HepG2 (cell line): ENCODE measurements around the gene ARL15.

ENCODE experiments used
- FOXM1 ChIP-seq: sonication (generic); formaldehyde crosslinking; IDR thresholded peaks from 2 replicates; pipeline ENCODE4 v1.5.0; 2020; ENCODE audit warnings: missing genetic modification reagents
- MAFK ChIP-seq, 2 experiments: IDR thresholded peaks in 1 of 2; conservative IDR thresholded peaks in 1 of 2; 2 replicates each; pipeline ENCODE4 v1.6.1; 2011; ENCODE audit warnings: improper control_type of control experiment in 2 of 2, low read length in 2 of 2
- MAZ ChIP-seq, 2 experiments: sonication (generic) in 1 of 2; formaldehyde crosslinking in 1 of 2; IDR thresholded peaks; 2 replicates each; pipeline versions ENCODE4 v1.5.0 to v1.6.1; 2012 to 2020; ENCODE audit warnings: low read depth in 2 of 2, mild to moderate bottlenecking in 2 of 2, borderline replicate concordance in 1 of 2, improper control_type of control experiment in 1 of 2, low read length in 1 of 2, missing genetic modification reagents in 1 of 2, moderate library complexity in 1 of 2
- NFKB2 ChIP-seq: sonication (generic); formaldehyde crosslinking; IDR thresholded peaks from 2 replicates; pipeline ENCODE4 v1.4.0; 2020; ENCODE audit warnings: missing genetic modification reagents, borderline replicate concordance
- ZNF383 ChIP-seq: sonication (generic); formaldehyde crosslinking; IDR thresholded peaks from 2 replicates; pipeline ENCODE4 v1.4.0; 2020; ENCODE audit warnings: missing genetic modification reagents, mild to moderate bottlenecking, borderline replicate concordance
- ZNF879 ChIP-seq: sonication (generic); formaldehyde crosslinking; IDR thresholded peaks from 2 replicates; pipeline ENCODE4 v1.8.1; 2023; ENCODE audit warnings: missing genetic modification reagents
- TF ChIP-seq, protein P1 (sequence below): sonication (generic); formaldehyde crosslinking; IDR thresholded peaks from 2 replicates; pipeline ENCODE4 v1.5.0; 2020; ENCODE audit warnings: mild to moderate bottlenecking, missing genetic modification reagents, moderate library complexity
- TF ChIP-seq, protein P2 (sequence below): IDR thresholded peaks from 2 replicates; pipeline ENCODE4 v1.6.1; 2016; ENCODE audit warnings: low read depth, missing genetic modification reagents, missing compliant biosample characterization

DNA sequence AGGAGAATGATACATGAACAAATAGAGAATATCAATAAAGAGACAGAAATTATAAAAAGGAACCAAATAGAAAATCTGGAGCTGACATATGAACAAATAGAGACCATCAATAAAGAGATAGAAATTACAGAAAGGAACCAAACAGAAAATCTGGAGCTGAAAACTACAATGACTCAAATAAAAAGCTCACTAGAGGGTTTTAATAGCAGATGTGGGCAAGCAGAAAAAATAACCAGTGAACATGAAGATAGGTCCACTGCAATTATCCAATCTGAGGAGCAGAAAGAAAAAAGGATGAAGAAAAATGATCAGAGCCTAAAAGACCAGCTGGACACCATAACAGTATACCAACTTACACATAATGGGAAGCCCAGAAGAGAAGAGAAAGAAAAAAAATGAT lies 353.7 kb downstream of the ARL15 start:
- TF ChIP-seq, protein P1, sequence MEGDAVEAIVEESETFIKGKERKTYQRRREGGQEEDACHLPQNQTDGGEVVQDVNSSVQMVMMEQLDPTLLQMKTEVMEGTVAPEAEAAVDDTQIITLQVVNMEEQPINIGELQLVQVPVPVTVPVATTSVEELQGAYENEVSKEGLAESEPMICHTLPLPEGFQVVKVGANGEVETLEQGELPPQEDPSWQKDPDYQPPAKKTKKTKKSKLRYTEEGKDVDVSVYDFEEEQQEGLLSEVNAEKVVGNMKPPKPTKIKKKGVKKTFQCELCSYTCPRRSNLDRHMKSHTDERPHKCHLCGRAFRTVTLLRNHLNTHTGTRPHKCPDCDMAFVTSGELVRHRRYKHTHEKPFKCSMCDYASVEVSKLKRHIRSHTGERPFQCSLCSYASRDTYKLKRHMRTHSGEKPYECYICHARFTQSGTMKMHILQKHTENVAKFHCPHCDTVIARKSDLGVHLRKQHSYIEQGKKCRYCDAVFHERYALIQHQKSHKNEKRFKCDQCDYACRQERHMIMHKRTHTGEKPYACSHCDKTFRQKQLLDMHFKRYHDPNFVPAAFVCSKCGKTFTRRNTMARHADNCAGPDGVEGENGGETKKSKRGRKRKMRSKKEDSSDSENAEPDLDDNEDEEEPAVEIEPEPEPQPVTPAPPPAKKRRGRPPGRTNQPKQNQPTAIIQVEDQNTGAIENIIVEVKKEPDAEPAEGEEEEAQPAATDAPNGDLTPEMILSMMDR (CRISPR knock-in tag) = no peak
- TF ChIP-seq FOXM1 (CRISPR knock-in tag) (no peak), ZNF879 (no peak), MAFK (conservative IDR thresholded peaks at IDR 0.05 in 1 of 2, IDR thresholded peaks at IDR 0.05 in 1 of 2; ENCODE audit: low read length in 2 of 2) (no peak), NFKB2 (no peak), ZNF383 (no peak), MAZ (IDR thresholded peaks at IDR 0.05; ENCODE audit: borderline replicate concordance, low read depth, low read length) (no peak), MAZ (CRISPR knock-in tag; IDR thresholded peaks at IDR 0.05; ENCODE audit: low read depth) (no peak)
- TF ChIP-seq, protein P2, sequence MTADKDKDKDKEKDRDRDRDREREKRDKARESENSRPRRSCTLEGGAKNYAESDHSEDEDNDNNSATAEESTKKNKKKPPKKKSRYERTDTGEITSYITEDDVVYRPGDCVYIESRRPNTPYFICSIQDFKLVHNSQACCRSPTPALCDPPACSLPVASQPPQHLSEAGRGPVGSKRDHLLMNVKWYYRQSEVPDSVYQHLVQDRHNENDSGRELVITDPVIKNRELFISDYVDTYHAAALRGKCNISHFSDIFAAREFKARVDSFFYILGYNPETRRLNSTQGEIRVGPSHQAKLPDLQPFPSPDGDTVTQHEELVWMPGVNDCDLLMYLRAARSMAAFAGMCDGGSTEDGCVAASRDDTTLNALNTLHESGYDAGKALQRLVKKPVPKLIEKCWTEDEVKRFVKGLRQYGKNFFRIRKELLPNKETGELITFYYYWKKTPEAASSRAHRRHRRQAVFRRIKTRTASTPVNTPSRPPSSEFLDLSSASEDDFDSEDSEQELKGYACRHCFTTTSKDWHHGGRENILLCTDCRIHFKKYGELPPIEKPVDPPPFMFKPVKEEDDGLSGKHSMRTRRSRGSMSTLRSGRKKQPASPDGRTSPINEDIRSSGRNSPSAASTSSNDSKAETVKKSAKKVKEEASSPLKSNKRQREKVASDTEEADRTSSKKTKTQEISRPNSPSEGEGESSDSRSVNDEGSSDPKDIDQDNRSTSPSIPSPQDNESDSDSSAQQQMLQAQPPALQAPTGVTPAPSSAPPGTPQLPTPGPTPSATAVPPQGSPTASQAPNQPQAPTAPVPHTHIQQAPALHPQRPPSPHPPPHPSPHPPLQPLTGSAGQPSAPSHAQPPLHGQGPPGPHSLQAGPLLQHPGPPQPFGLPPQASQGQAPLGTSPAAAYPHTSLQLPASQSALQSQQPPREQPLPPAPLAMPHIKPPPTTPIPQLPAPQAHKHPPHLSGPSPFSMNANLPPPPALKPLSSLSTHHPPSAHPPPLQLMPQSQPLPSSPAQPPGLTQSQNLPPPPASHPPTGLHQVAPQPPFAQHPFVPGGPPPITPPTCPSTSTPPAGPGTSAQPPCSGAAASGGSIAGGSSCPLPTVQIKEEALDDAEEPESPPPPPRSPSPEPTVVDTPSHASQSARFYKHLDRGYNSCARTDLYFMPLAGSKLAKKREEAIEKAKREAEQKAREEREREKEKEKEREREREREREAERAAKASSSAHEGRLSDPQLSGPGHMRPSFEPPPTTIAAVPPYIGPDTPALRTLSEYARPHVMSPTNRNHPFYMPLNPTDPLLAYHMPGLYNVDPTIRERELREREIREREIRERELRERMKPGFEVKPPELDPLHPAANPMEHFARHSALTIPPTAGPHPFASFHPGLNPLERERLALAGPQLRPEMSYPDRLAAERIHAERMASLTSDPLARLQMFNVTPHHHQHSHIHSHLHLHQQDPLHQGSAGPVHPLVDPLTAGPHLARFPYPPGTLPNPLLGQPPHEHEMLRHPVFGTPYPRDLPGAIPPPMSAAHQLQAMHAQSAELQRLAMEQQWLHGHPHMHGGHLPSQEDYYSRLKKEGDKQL (CRISPR knock-in tag) = no peak
